GM23338 (cell line): ENCODE results near the gene CALY. TPM values are rescaled to one million over a fixed set of nuclear protein-coding genes. Genes with fewer than 3 reads are reported as not detected.

Source experiments
- ATAC-seq: fragments of 200-7000 bp; cut with Tn5 transposase; 3 replicates; pipeline ENCODE4 v1.9.1; 2020
- DNase-seq: peaks from one replicate; pipeline ENCODE4 v3.0.0-alpha.2; 2015; ENCODE audit warnings: low spot score
- H2AFZ ChIP-seq: fragments of 200-600 bp; sonication (generic); 2 replicates; pipeline ENCODE4 v1.8.0; 2016; ENCODE audit warnings: antibody characterized with exemption, mild to moderate bottlenecking, moderate library complexity
- H3F3A ChIP-seq: fragments of 200-600 bp; sonication (generic); replicated peaks from 2 replicates; pipeline ENCODE4 v1.8.0; 2017; ENCODE audit warnings: antibody characterized with exemption, mixed run types, low read depth
- H3K27ac ChIP-seq: fragments of 200-600 bp; sonication (generic); 2 replicates; pipeline ENCODE4 v1.6.1; 2016; ENCODE audit warnings: low read depth
- H3K27me3 ChIP-seq: fragments of 200-600 bp; sonication (generic); 2 replicates; pipeline ENCODE4 v1.8.0; 2016; ENCODE audit warnings: mild to moderate bottlenecking, mixed run types, moderate library complexity; ENCODE audit not compliant: insufficient read depth
- H3K36me3 ChIP-seq: fragments of 200-600 bp; sonication (generic); 2 replicates; pipeline ENCODE4 v1.8.0; 2016; ENCODE audit warnings: mild to moderate bottlenecking; ENCODE audit not compliant: insufficient read depth
- H3K4me1 ChIP-seq: fragments of 200-600 bp; sonication (generic); 2 replicates; pipeline ENCODE4 v1.8.0; 2016; ENCODE audit warnings: mild to moderate bottlenecking, moderate library complexity; ENCODE audit not compliant: insufficient read depth
- H3K4me2 ChIP-seq: fragments of 200-600 bp; sonication (generic); 2 replicates; pipeline ENCODE4 v1.7.1; 2017; ENCODE audit warnings: mixed run types
- H3K4me3 ChIP-seq: fragments of 200-600 bp; sonication (generic); 2 replicates; pipeline ENCODE4 v1.6.1; 2016; ENCODE audit warnings: mixed run types
- H3K79me2 ChIP-seq: fragments of 200-600 bp; sonication (generic); replicated peaks from 2 replicates; pipeline ENCODE4 v1.8.0; 2017; ENCODE audit warnings: mild to moderate bottlenecking; ENCODE audit not compliant: insufficient read depth
- H3K9me2 ChIP-seq: fragments of 200-600 bp; sonication (generic); 2 replicates; pipeline ENCODE4 v1.8.0; 2017; ENCODE audit not compliant: insufficient read depth
- H4K20me1 ChIP-seq: fragments of 200-600 bp; sonication (generic); replicated peaks from 2 replicates; pipeline ENCODE4 v1.8.0; 2017; ENCODE audit warnings: mild to moderate bottlenecking; ENCODE audit not compliant: insufficient read depth
- H3K27ac Mint-ChIP-seq: 2 replicates; pipeline ENCODE4 v1.8.0; 2020; ENCODE audit warnings: inconsistent platforms, mild to moderate bottlenecking, moderate library complexity, mixed read lengths
- H3K27me3 Mint-ChIP-seq: 3 replicates; pipeline ENCODE4 v1.8.0; 2022; ENCODE audit warnings: low read depth, mild to moderate bottlenecking, moderate library complexity, mixed read lengths, inconsistent platforms; ENCODE audit not compliant: insufficient read depth, poor library complexity
- H3K36me3 Mint-ChIP-seq: 3 replicates; pipeline ENCODE4 v1.8.0; 2021; ENCODE audit warnings: low read depth, mild to moderate bottlenecking, inconsistent platforms, moderate library complexity, mixed read lengths
- H3K4me1 Mint-ChIP-seq: 3 replicates; pipeline ENCODE4 v1.8.0; 2020; ENCODE audit warnings: mild to moderate bottlenecking, inconsistent platforms, mixed read lengths
- H3K4me3 Mint-ChIP-seq: 3 replicates; pipeline ENCODE4 v1.8.0; 2021; ENCODE audit warnings: moderate library complexity, mild to moderate bottlenecking, inconsistent platforms, mixed read lengths
- H3K9me3 Mint-ChIP-seq: 3 replicates; pipeline ENCODE4 v1.8.0; 2020; ENCODE audit warnings: moderate library complexity, mild to moderate bottlenecking, inconsistent platforms, mixed read lengths
- CREB1 ChIP-seq: fragments of 250-450 bp; sonication (Bioruptor Pico); IDR thresholded peaks from 2 replicates; pipeline ENCODE4 v1.5.0; 2020; ENCODE audit warnings: low read depth, mild to moderate bottlenecking, moderate library complexity
- CTCF ChIP-seq, 2 experiments: fragments of 200-600 bp in 1 of 2; sonication (generic) in 1 of 2; conservative IDR thresholded peaks; 2 replicates each; pipeline versions ENCODE4 v1.5.1 to v1.6.1; 2016 to 2017; ENCODE audit warnings: antibody characterized with exemption in 2 of 2, low read depth in 2 of 2, mild to moderate bottlenecking in 2 of 2, moderate library complexity in 1 of 2
- JUNB ChIP-seq: IDR thresholded peaks from one replicate; pipeline ENCODE4 v1.6.1; 2016; ENCODE audit warnings: antibody characterized with exemption; ENCODE audit not compliant: unreplicated experiment
- NANOG ChIP-seq: IDR thresholded peaks from 2 replicates; pipeline ENCODE4 v1.6.1; 2016; ENCODE audit warnings: antibody characterized with exemption, borderline replicate concordance
- POLR2AphosphoS5 ChIP-seq: IDR thresholded peaks from 2 replicates; pipeline ENCODE4 v1.6.1; 2016; ENCODE audit warnings: antibody characterized with exemption, low read depth
- ZNF114 ChIP-seq: fragments of 250-450 bp; sonication (Bioruptor Pico); IDR thresholded peaks from 2 replicates; pipeline ENCODE4 v1.5.0; 2020; ENCODE audit warnings: mild to moderate bottlenecking, moderate library complexity
- polyA plus RNA-seq: library from polyadenylated mRNA; unstranded; fragments of >200 nt; fragmentation: Nextera tagmentation; extraction: Ambion mirVana; gene quantifications from 2 replicates; pipeline ENCODE4 v1.2.1, GENCODE V29; 2016
- total RNA-seq: library from RNA; depleted of rRNA; stranded (reverse); fragments of >200 nt; shearing (Covaris generic); gene quantifications from 2 replicates; pipeline ENCODE4 v1.2.3, GENCODE V29; 2014
- TF ChIP-seq, protein P1 (sequence below): fragments of 250-450 bp; sonication (Bioruptor Pico); IDR thresholded peaks from 2 replicates; pipeline ENCODE4 v1.5.0; 2020; ENCODE audit warnings: mild to moderate bottlenecking, moderate library complexity

The CALY gene
- total and polyA plus RNA-seq, 2 experiments from 2014 or later: 1.0 to 8.0 TPM

DNA sequence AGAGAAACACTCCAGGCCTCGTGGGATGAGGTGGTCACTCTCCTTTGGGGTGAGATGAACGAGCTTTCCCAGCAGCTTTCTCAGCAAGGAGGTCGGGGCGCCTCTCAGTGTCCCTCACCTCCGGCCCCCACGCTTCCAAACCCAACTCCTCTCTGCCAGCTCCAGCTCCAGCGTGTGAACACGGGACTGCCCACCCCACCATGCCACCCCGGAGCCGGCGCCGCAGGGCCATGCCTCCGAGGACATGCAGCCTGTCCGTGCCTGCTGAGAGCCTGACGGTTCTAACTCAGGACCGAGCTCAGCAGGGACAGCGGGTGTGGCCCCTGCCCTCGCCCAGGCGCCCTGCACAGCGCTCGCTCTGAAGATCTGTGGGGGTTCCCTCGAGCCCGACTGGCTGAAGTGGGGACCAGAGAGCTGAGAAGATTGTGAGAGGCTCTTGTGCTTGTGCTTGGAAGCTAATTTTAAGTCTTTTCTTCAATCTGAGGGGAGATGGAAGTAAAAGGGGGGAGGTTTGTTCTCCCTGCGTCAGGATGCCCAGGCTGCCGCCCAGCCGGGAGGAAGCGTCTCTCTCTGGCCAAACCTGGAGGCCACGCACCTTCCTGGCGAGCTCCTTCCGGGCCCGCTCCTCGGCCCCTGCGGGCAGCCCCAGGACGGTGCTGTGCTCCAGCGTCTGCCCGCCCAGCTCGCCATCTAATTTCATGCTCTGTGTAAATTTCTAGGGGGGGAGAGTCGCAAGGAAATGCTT lies 54.9 kb downstream of the CALY start (continued):
- TF ChIP-seq, protein P1, sequence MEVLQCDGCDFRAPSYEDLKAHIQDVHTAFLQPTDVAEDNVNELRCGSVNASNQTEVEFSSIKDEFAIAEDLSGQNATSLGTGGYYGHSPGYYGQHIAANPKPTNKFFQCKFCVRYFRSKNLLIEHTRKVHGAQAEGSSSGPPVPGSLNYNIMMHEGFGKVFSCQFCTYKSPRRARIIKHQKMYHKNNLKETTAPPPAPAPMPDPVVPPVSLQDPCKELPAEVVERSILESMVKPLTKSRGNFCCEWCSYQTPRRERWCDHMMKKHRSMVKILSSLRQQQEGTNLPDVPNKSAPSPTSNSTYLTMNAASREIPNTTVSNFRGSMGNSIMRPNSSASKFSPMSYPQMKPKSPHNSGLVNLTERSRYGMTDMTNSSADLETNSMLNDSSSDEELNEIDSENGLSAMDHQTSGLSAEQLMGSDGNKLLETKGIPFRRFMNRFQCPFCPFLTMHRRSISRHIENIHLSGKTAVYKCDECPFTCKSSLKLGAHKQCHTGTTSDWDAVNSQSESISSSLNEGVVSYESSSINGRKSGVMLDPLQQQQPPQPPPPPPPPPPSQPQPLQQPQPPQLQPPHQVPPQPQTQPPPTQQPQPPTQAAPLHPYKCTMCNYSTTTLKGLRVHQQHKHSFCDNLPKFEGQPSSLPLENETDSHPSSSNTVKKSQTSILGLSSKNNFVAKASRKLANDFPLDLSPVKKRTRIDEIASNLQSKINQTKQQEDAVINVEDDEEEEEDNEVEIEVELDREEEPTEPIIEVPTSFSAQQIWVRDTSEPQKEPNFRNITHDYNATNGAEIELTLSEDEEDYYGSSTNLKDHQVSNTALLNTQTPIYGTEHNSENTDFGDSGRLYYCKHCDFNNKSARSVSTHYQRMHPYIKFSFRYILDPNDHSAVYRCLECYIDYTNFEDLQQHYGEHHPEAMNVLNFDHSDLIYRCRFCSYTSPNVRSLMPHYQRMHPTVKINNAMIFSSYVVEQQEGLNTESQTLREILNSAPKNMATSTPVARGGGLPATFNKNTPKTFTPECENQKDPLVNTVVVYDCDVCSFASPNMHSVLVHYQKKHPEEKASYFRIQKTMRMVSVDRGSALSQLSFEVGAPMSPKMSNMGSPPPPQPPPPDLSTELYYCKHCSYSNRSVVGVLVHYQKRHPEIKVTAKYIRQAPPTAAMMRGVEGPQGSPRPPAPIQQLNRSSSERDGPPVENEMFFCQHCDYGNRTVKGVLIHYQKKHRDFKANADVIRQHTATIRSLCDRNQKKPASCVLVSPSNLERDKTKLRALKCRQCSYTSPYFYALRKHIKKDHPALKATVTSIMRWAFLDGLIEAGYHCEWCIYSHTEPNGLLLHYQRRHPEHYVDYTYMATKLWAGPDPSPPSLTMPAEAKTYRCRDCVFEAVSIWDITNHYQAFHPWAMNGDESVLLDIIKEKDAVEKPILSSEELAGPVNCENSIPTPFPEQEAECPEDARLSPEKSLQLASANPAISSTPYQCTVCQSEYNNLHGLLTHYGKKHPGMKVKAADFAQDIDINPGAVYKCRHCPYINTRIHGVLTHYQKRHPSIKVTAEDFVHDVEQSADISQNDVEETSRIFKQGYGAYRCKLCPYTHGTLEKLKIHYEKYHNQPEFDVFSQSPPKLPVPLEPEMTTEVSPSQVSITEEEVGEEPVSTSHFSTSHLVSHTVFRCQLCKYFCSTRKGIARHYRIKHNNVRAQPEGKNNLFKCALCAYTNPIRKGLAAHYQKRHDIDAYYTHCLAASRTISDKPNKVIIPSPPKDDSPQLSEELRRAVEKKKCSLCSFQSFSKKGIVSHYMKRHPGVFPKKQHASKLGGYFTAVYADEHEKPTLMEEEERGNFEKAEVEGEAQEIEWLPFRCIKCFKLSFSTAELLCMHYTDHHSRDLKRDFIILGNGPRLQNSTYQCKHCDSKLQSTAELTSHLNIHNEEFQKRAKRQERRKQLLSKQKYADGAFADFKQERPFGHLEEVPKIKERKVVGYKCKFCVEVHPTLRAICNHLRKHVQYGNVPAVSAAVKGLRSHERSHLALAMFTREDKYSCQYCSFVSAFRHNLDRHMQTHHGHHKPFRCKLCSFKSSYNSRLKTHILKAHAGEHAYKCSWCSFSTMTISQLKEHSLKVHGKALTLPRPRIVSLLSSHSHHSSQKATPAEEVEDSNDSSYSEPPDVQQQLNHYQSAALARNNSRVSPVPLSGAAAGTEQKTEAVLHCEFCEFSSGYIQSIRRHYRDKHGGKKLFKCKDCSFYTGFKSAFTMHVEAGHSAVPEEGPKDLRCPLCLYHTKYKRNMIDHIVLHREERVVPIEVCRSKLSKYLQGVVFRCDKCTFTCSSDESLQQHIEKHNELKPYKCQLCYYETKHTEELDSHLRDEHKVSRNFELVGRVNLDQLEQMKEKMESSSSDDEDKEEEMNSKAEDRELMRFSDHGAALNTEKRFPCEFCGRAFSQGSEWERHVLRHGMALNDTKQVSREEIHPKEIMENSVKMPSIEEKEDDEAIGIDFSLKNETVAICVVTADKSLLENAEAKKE: no peak
- TF ChIP-seq JUNB: no peak
- no peak for TF ChIP-seq CREB1 (CRISPR knock-in tag)
- no peak for TF ChIP-seq POLR2AphosphoS5

DNA sequence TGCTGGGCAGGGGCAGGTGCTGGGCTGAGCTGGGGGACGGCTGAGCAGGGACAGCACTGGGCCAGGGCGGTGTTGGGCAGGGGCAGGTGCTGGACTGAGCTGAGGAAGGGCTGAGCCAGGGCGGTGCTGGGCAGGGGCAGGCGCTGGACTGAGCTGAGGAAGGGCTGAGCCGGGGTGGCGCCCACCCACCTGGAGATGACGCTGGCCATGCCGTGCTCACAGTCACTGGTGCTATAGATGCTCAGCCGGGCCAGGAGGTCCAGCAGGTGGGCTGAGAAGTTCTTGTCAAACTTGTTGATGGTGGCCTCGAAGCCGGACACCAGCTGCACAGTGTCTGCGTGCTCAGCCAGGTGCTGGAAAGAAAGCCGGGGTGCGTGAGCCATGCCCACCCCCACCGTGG lies 55.6 kb downstream of the CALY start:
- peaks cover 36% of the 10 kb centered on the region for H3K36me3 Mint-ChIP-seq
- no peaks in the 10 kb centered on the region for H3K9me3 Mint-ChIP-seq
- DNase-seq (no peak), ATAC-seq (no peak)
- Histone ChIP-seq H3K9me2 (no peaks in the 10 kb centered on the region), H3K4me2 (no peak overlapping the region), H3K27me3 (no peaks in the 10 kb centered on the region), H3K27ac (no peak overlapping the region), H3F3A (0 out of 2 replicates have a peak, but pooled peaks cover 5% of the 10 kb centered on the region), H3K79me2 (no peaks in the 10 kb centered on the region), H3K4me1 (no peaks in the 10 kb centered on the region), H3K4me3 (no peak overlapping the region), H2AFZ (no peak overlapping the region), H3K36me3 (peaks cover 12% of the 10 kb centered on the region; the same call in 1 of the 2 replicates), H4K20me1 (no peaks in the 10 kb centered on the region; the same call in 1 of the 2 replicates)
- peaks cover 3% of the 10 kb centered on the region for H3K27me3 Mint-ChIP-seq
- H3K27ac Mint-ChIP-seq: no peak overlapping the region
- no peaks in the 10 kb centered on the region for H3K4me1 Mint-ChIP-seq
- no peak overlapping the region for H3K4me3 Mint-ChIP-seq
- TF ChIP-seq ZNF114: no peak
- TF ChIP-seq CTCF (conservative IDR thresholded peaks at IDR 0.05; ENCODE audit: low read depth in 2 of 2): no peak
- TF ChIP-seq, protein P1: no peak
- no peak for TF ChIP-seq NANOG
